Activated naive CD8-positive, alpha-beta T cell treated with anti-CD3 and anti-CD28 coated beads, Interleukin-2, amount 50 U/mL, for 16 hours (primary cell): ENCODE measurements around the gene SEMA6D.

Experiments used
- DNase-seq: peaks from one replicate; pipeline ENCODE4 v3.0.0-alpha.2; 2020; ENCODE audit warnings: low read depth, low spot score

The SEMA6D gene

GRCh38 chr15:47717036-47717612 is at the start of gene SEMA6D:
Gene SEMA6D (plus strand): TSS chr15:47717505. CDS start chr15:47759799, 42,294 bp downstream.
- no peak for DNase-seq

- DNase-seq: no peak
Observed at GRCh38 chr15:47669221-47669620, 48.1 kb upstream of the SEMA6D start.

- DNase-seq: no peak
Observed at GRCh38 chr15:47670365-47670764, 46.9 kb upstream of the SEMA6D start.

GRCh38 chr15:47673232-47673761 is 44.0 kb upstream of the SEMA6D start:
- no peak for DNase-seq

GRCh38 chr15:47674586-47675232 is 42.6 kb upstream of the SEMA6D start:
- DNase-seq: no peak

GRCh38 chr15:47675735-47676134 is 41.6 kb upstream of the SEMA6D start:
- DNase-seq: no peak

GRCh38 chr15:47678040-47678439 is 39.3 kb upstream of the SEMA6D start:
- no peak for DNase-seq

- DNase-seq: no peak
Observed at GRCh38 chr15:47682661-47683060, 34.6 kb upstream of the SEMA6D start.

GRCh38 chr15:47685141-47685870 is 32.0 kb upstream of the SEMA6D start:
- DNase-seq: no peak

GRCh38 chr15:47688573-47689086 is 28.7 kb upstream of the SEMA6D start:
- DNase-seq: no peak

GRCh38 chr15:47689660-47690059 is 27.6 kb upstream of the SEMA6D start:
- no peak for DNase-seq

- DNase-seq: no peak
Observed at GRCh38 chr15:47691882-47692281, 25.4 kb upstream of the SEMA6D start.

- DNase-seq: no peak
Observed at GRCh38 chr15:47696351-47696750, 21.0 kb upstream of the SEMA6D start.

- no peak for DNase-seq
Observed at GRCh38 chr15:47705281-47705997, 11.9 kb upstream of the SEMA6D start.

GRCh38 chr15:47707391-47707790 is 9.9 kb upstream of the SEMA6D start:
- no peak for DNase-seq

- no peak for DNase-seq
Observed at GRCh38 chr15:47708161-47708980, 8.9 kb upstream of the SEMA6D start.

- DNase-seq: no peak
Observed at GRCh38 chr15:47711655-47712054, 5.7 kb upstream of the SEMA6D start.

GRCh38 chr15:47715402-47715801 is 1.9 kb upstream of the SEMA6D start:
- DNase-seq: no peak

GRCh38 chr15:47715856-47716445 is 1.4 kb upstream of the SEMA6D start:
- no peak for DNase-seq

GRCh38 chr15:47716516-47716915 is 789 bp upstream of the SEMA6D start:
- DNase-seq: no peak
